Upper lobe of right lung (tissue), 1 donor: ENCODE results near the gene DYNC1LI1. TPM values are rescaled to one million over a fixed set of nuclear protein-coding genes. Genes with fewer than 3 reads are reported as not detected.

Experiments used
- ATAC-seq: fragments of 200-7000 bp; cut with Tn5 transposase; one replicate; pipeline ENCODE4 v1.9.1; 2020; ENCODE audit warnings: mild to moderate bottlenecking, moderate library complexity
- DNase-seq: peaks from one replicate; pipeline ENCODE4 v3.0.0-alpha.2; 2020
- H3K27ac ChIP-seq: fragments of 200-600 bp; one replicate; pipeline ENCODE4 v1.8.0; 2022
- H3K27me3 ChIP-seq: fragments of 200-600 bp; one replicate; pipeline ENCODE4 v1.8.0; 2022; ENCODE audit warnings: mild to moderate bottlenecking
- H3K36me3 ChIP-seq: fragments of 200-600 bp; one replicate; pipeline ENCODE4 v1.8.0; 2022
- H3K4me1 ChIP-seq: fragments of 200-600 bp; one replicate; pipeline ENCODE4 v1.8.0; 2022
- H3K4me3 ChIP-seq: fragments of 200-600 bp; one replicate; pipeline ENCODE4 v1.8.0; 2022; ENCODE audit warnings: mild to moderate bottlenecking
- H3K9me3 ChIP-seq: fragments of 200-600 bp; one replicate; pipeline ENCODE4 v1.8.0; 2022
- intact Hi-C: fragments of 100-400 bp; cut with DNase I; formaldehyde crosslinking; loops from one replicate; pipeline ENCODE4 v1.11.0; 2022
- total RNA-seq: library from RNA; stranded (reverse); fragmentation: NEBNext Ultra II Directional; extraction: Animal tissue kit (Norgen Biotek cat#: 25700); gene quantifications from one replicate; pipeline ENCODE4 v1.2.1, GENCODE V29; 2021
- TF ChIP-seq, protein P1 (sequence below): fragments of 200-600 bp; IDR thresholded peaks from one replicate; pipeline ENCODE4 v1.8.0; 2022; ENCODE audit warnings: antibody characterized with exemption
- donor health status: DM: no; HTN: yes; CAD: no; lungs with severe emphysema.

The DYNC1LI1 gene
- total RNA-seq, 1 donor from 2014 or later: 37.8 TPM

DNA sequence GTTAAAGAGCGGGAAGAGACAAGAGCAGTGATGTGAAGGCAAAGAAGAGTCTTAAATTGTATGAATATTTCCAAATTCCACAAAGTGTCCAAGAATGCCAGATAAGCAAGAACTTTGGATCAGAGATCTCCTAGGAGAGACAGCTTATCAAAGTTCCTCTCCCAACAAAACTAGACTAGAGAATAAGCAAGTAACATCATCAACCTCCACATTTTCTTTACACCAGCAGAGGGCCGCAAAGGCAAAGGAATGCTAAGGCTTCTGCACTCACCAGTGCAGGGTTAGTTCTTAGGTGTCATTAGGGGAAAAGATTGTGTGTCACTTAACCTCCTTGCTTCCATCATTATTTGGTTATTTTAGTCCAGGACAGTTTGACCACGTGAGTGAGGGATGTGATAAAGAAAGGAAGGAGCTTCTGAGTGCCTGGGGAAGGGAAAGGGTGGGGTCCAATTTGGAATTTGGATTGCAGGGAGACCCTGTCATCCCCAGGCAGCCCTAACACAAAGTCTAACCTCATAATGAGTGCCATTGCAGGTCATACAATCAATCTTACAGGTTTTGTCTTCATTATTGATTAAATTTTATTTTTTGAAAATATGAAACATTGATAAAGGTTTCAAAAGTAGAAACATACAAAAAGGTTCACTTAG, 60.5 kb downstream of the DYNC1LI1 start:
- TF ChIP-seq, protein P1, sequence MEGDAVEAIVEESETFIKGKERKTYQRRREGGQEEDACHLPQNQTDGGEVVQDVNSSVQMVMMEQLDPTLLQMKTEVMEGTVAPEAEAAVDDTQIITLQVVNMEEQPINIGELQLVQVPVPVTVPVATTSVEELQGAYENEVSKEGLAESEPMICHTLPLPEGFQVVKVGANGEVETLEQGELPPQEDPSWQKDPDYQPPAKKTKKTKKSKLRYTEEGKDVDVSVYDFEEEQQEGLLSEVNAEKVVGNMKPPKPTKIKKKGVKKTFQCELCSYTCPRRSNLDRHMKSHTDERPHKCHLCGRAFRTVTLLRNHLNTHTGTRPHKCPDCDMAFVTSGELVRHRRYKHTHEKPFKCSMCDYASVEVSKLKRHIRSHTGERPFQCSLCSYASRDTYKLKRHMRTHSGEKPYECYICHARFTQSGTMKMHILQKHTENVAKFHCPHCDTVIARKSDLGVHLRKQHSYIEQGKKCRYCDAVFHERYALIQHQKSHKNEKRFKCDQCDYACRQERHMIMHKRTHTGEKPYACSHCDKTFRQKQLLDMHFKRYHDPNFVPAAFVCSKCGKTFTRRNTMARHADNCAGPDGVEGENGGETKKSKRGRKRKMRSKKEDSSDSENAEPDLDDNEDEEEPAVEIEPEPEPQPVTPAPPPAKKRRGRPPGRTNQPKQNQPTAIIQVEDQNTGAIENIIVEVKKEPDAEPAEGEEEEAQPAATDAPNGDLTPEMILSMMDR: peak; percentile 78
- H3K9me3 ChIP-seq: no peaks in the 10 kb centered on the region
- DNase-seq (no peak), ATAC-seq (peak; percentile 96)
- intact Hi-C loops: no loop called here
- no peaks in the 10 kb centered on the region for H3K27me3 ChIP-seq
- no peaks in the 10 kb centered on the region for H3K36me3 ChIP-seq
- no peak overlapping the region for H3K4me3 ChIP-seq
- H3K27ac ChIP-seq: no peak overlapping the region
- H3K4me1 ChIP-seq: no peaks in the 10 kb centered on the region

DNA sequence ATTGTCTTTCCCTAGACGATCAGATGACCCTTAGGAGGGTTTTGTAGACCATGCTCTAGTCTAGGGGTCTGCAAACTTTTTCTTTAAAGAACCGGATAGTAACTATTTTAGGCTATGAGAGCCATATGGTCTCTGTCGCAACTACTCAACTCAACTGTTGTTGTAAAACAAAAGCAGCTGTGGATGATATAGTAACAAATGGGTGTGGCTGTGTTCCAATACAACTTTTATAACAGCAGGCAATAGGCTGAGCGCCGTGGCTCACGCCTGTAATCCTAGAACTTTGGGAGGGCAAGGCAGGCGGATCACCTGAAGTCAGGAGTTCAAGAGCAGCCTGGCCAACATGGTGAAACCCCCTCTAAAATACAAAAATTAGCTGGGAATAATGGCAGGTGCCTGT, 61.9 kb downstream of the DYNC1LI1 start:
- Histone ChIP-seq H3K27ac (no peak overlapping the region), H3K4me3 (no peak overlapping the region), H3K4me1 (no peaks in the 10 kb centered on the region), H3K27me3 (no peaks in the 10 kb centered on the region), H3K36me3 (no peaks in the 10 kb centered on the region), H3K9me3 (no peaks in the 10 kb centered on the region)
- no peak for DNase-seq
- intact Hi-C loops: no loop called here
- TF ChIP-seq, protein P1: no peak
- no peak for ATAC-seq

DNA sequence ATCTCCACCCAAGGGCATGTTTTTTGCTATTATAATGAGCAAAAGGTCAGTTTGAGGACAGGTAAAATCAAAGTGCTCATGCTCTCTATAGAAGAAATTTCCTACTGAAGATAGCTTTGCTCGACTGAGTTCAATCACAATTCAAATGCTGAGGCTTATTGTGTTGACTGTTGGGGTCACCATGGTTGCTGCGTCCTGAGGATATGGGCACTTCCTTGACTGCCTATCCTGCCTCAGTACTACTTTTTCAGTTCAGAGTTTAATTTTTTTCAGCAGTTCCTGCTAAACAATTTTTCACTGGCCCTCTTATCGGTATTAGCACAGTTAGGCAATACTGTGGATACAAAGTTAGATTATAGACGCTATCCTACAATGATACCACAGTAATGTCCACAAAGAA, 64.2 kb downstream of the DYNC1LI1 start:
- no peak overlapping the region for H3K27ac ChIP-seq
- DNase-seq (no peak), ATAC-seq (no peak)
- H3K27me3 ChIP-seq: no peaks in the 10 kb centered on the region
- no peaks in the 10 kb centered on the region for H3K36me3 ChIP-seq
- TF ChIP-seq, protein P1: no peak
- H3K4me3 ChIP-seq: no peak overlapping the region
- intact Hi-C loops: no loop called here
- H3K4me1 ChIP-seq: peaks cover 1% of the 10 kb centered on the region
- no peaks in the 10 kb centered on the region for H3K9me3 ChIP-seq

DNA sequence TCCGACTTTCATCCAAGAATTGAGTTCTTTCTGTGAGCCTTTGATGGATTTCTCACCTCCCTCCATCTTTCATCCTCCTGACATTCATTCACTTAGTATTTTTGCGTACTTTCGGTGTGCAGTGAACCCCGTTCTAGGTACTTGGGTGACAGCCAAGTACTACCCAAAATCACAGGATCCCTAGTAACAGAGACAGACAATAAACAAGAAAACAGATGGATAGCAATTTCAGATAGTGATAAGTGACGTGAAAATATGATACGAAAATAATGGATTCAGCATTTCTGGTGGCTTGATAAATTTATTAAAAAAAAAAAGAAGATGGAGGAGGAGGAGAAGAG, 67.7 kb downstream of the DYNC1LI1 start:
- ATAC-seq (no peak), DNase-seq (no peak)
- TF ChIP-seq, protein P1: no peak
- Histone ChIP-seq H3K4me3 (peak overlapping the region; percentile 88), H3K4me1 (peaks cover 23% of the 10 kb centered on the region), H3K36me3 (no peaks in the 10 kb centered on the region), H3K27me3 (no peaks in the 10 kb centered on the region), H3K9me3 (no peaks in the 10 kb centered on the region), H3K27ac (peak overlapping the region; percentile 97)
- intact Hi-C loops: no loop called here

DNA sequence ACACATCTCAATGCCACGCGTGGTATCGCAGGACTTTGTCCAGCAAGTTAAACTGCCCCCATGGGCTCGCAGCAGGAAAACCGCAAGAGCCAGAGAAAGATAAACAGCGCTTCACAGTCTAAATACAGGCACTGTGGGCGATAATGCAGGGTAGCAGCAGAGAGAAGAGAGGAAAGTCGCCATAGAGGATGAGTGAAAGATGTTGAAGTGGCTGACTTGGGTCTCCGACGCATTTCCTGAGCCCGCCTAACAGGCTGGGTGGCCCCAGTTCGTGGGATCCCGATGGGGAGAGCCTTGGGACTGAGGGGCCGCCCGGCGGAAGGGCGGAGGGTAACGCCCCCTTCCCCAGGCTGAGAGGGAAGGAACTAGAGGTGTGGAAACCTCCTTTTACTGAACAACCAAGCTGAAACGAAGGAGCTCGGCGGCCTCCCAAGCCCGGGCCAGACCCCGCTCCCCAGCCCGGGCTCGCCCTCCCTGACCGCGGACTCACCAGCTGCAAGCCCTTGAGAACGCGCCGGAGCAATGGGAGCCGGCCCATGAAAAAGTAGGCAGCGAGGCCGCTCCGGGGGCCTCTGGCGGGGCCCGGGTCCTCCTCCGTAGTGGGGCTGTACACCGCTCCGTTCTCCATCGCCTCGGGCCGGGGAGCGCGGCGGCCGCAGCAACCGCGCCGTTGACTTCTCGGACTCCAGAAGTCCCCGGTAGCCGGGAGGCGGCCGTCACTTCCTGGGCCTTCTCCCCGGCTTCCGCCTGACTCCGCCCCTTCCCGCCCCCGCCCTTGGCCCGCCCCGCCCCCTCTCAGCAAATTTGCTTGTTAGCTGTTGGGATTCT, 68.3 kb downstream of the DYNC1LI1 start, which contains the start of gene CMTM6:
TSS of gene CMTM6 (minus strand) at position 735 of the 828 bp plus-strand sequence. CDS start at position 628, 107 bp downstream.
- peak; percentile 92 for DNase-seq
- TF ChIP-seq, protein P1: no peak
- Histone ChIP-seq H3K4me3 (peak within 1 kb of the TSS; percentile 88), H3K9me3 (no peaks in the 10 kb centered on the region), H3K4me1 (peaks cover 23% of the 10 kb centered on the region), H3K27me3 (no peaks in the 10 kb centered on the region), H3K36me3 (no peaks in the 10 kb centered on the region), H3K27ac (peak within 1 kb of the TSS; percentile 97)
- intact Hi-C loops: no loop called here
- peak; percentile 95 for ATAC-seq
